ENCODE measurements around the gene FKBP1A.

The FKBP1A gene

GRCh38 chr20:1337441-1337840, 55.4 kb downstream of the FKBP1A start:
- FAIRE-seq: no peak

DNA sequence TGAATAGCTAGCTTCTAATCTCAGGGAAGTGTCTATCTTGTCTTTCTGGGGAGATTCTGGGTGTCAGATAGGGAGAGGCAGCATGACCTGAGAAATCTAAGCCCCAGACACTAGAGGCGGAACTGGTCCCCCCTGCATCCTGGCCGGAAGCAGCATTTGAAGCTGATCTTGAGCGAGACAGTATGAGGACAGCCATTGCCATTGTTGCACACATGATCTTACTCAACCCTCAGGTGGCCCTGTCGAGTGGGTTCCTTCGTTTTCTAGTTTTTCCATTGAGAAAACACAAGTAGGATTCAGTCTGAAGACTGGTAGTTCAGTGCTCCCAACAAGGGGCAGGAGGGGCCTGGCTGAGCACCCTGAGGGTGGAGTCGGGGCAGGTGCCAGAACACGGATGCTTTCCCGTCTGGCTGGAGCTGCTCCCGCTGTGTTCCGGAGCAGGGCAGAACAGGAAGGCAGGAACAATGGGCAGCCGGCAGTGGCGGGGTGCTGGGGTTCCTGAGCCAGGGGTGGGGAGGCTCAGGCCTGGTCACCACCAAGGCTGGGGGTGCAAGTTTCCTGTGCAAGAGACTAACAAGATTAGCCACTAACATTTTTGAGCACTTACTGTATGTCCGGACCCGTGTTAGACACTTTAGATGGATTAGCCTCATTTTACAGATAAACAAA, 56.0 kb downstream of the FKBP1A start:
- DNase-seq (ENCODE audit: extremely low spot score, insufficient read length, low read depth): no peak
- FAIRE-seq: no peak

More at GRCh38 chr20:1337441-1337840, 55.4 kb downstream of the FKBP1A start:
- DNase-seq (ENCODE audit: extremely low spot score, insufficient read length, low read depth): no peak

DNA sequence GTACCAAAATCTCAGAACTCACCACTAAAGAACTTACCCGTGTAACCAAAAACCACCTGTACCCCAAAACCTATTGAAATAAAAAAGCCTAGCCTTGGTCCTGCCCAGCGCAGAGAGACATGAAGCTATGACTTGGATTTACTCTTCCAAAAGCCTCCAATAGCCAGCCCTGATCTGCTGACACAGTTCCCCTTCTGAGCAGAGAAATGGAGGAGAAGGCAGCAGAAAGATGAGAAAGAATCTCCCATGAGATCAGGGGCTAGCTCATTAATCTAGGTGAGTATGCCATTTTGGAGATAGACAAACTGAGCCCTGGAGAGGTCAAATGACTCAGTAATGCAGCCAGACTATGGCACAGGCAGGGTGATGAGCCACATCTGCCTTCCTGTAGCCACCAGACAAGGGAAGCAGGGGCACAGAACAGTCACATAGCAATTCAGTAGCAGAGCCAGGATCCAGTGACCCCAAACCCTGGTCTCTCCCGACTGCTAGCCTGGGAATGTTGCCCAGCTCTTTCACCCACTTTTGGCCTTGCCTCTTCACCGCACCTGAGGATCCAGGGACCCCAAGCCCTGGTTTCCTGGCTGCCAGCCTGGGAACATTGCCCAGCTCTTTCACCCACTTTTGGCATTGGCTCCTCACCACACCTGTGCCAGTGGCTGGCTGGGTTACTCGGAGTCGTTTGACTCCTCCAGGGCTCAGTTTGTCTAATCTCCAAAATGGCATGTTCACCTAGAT, 56.7 kb downstream of the FKBP1A start:
- DNase-seq (ENCODE audit: extremely low spot score, insufficient read length, low read depth) (no peak), FAIRE-seq (no peak)

GRCh38 chr20:1334761-1335160, 58.1 kb downstream of the FKBP1A start:
- DNase-seq (ENCODE audit: extremely low spot score, insufficient read length, low read depth): no peak
- FAIRE-seq: no peak

DNA sequence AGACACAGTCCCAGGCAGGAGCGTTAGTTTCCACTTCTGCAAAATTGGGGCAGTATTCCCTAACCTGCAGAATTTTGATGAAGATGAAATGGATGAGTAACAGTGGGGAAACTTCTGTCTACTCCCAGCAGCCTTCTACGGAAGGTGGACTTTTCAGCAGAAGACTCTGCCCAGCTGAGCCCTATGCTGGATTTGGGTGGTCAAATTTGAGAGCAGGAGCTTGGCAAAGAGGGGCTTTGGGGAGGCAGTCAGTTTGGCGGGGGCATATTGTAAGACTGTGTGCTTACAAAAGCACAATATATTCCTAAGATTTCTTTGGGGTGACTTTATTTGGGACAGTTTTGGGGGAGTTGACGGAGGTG, 58.5 kb downstream of the FKBP1A start:
- no peak for FAIRE-seq
- DNase-seq (ENCODE audit: extremely low spot score, insufficient read length, low read depth): no peak

- no peak for FAIRE-seq
- DNase-seq (ENCODE audit: extremely low spot score, insufficient read length, low read depth): no peak
These were observed 59.1 kb downstream of the FKBP1A start for GRCh38 chr20:1333462-1334369.

GRCh38 chr20:1332749-1333300, 60.0 kb downstream of the FKBP1A start:
- DNase-seq (ENCODE audit: extremely low spot score, insufficient read length, low read depth) (no peak), FAIRE-seq (no peak)

DNA sequence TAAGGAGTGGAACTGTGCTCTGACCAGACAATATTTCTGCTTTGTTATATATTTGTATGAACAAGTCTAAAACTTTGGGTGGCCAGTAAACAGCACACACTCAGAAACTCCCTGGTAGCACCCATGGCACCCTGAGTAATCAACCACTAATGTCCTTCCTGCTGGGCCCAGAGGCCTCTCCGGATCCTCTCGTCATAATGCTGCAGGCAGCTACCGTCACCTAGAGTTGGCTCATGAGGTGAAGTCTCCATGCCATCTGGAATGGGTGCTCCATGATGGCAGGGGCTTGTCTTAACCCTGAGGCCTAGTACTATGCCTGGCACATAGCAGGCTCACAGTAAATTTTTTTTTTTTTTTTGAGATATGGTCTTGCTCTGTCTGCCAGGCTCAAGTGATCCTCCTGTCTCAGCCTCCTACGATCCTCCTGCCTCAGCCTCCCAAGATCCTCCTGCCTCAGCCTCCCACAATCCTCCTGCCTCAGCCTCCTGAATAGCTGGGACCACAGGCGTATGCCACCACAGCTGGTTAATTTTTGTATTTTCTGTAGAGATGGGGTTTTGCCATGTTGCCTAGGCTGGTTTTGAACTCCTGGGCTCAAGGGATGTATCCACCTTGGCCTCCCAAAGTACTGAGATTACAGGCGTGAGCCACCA, 60.9 kb downstream of the FKBP1A start:
- no peak for DNase-seq (ENCODE audit: extremely low spot score, insufficient read length, low read depth)
- FAIRE-seq: no peak

- FAIRE-seq (no peak), DNase-seq (ENCODE audit: extremely low spot score, insufficient read length, low read depth) (no peak)
These were observed 61.8 kb downstream of the FKBP1A start for GRCh38 chr20:1331101-1331500.

DNA sequence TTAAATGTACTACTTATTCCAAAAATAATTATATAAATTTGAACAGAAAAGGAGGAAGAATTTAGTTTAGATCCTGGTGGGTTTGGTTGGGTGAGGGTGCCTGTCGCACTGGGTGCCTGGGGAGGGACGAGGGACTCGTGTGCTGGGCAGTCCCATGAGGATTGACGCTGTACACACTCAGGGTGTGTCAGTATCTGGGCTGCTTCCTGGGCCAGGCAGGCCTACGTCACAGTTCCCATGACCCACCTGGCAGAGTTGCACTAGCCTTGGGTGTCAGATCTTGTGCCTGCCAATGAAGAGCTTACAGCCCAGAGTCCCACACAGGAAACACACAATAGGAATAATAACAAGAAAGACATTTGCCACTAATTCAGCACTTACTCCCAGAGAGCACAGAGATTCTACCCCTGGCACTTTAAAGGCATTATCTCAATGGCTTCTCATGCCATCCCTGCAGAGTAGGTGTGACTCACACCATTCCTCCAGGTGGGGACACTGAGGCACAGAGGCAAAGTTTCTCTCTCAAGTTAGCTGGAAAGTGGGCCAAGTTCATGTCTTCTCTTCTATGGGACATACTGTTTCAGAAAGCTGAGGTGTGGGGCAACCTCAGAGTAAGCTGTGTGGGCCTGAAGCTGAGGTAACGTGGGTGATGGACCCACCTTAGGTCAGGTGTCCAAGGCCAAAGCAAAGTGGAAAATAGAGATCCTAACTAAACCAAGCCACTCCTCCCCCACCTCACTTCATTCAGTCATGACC, 62.6 kb downstream of the FKBP1A start:
- DNase-seq (ENCODE audit: extremely low spot score, insufficient read length, low read depth): no peak

DNA sequence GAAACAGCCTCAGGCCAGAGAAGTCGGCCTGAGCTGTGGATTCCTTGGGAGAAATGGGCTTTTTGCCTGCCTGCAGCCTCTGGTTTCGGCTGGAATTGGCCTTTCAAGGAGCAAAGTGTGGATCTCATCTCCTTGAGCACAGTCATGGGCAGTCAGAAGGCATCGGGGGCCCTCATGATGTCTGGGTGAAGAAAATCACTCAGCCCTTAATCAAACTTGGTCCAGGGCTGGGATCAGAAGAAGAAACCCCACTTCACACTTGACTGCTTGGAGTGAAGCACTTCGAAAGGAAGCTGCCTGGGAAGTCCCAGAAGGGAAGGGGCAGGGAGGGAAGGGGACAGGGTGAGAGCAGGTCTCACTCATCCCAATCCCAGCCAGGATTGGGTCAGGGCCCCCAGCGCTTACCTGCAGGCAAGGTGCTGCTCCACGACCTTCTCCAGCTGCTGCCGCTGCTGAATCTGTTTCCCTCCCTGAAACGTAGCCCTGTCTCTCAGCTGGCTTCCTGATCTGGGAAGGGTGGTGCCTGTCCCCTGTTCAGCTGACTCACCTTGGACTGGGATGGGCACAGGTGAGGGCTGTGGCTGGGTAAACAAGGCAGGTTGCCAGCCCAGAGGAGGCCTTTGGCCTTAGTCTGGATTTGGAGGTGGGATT, 64.0 kb downstream of the FKBP1A start, which contains the start of gene SDCBP2:
Gene SDCBP2 (minus strand): TSS at position 460 of the 651 bp plus-strand sequence. CDS start 8,723 bp downstream, outside the sequence.
- no peak for DNase-seq (ENCODE audit: extremely low spot score, insufficient read length, low read depth)

More for the DNA sequence above, 62.6 kb downstream of the FKBP1A start:
- peak; percentile 69 for FAIRE-seq

GRCh38 chr20:1327827-1328679, 64.8 kb downstream of the FKBP1A start:
- DNase-seq (ENCODE audit: extremely low spot score, insufficient read length, low read depth): no peak
- no peak for FAIRE-seq

More for the DNA sequence above, 64.0 kb downstream of the FKBP1A start, which contains the start of gene SDCBP2:
- no peak for FAIRE-seq

GRCh38 chr20:1327241-1327653, 65.6 kb downstream of the FKBP1A start:
- FAIRE-seq (no peak), DNase-seq (ENCODE audit: extremely low spot score, insufficient read length, low read depth) (no peak)

GRCh38 chr20:1326031-1326930, 66.6 kb downstream of the FKBP1A start:
- DNase-seq (ENCODE audit: extremely low spot score, insufficient read length, low read depth) (no peak), FAIRE-seq (no peak)

DNA sequence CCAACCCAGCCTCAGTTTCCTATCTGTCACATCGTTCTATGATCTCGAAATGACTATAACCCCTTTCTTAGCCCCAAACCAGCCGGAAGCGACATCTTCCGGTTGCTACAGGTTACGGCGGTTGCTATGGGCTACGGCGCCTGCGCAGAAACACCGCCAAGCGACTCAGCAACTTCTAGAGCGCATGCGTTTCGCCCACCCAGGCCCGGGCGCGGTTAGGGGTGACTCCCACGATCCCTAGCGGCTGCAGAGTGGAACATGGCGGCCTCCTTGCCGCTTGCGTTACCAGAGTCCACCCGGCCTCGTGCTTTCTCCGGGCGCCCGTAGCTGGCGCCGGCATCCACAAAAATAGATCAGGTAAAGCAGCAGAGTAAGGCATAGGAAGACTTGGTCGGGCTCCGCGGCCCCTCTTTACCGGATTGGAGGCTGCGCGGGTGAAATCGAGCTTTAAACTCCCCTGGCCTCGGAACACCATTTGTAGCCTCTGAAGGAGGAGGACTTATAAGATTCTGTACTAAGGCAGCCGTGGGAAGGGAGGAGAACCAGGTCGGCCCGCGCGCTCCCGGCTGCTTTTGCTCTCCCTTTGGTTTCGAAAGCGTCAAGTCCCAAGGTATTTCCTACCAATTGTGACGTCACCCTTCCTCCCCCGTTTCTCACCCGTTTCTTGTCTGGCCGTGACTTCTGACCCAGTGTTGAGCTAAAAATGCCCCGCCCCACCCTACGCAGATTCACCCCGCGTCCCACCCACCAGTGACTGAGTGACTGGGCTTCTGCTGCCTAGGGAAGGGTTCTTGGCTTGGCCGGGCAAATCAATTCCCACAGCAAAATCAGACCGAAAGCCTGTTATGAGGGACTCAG, 67.5 kb downstream of the FKBP1A start:
- FAIRE-seq (peak; percentile 99), DNase-seq (ENCODE audit: extremely low spot score, insufficient read length, low read depth) (peak; percentile 98)

All from GM18507 (cell line).